Hypothalamus (tissue), 51 donors: ENCODE data around the gene KAZN.
A peak's percentile ranks its signal among the peaks of the same experiment; 100 is the strongest.

ENCODE experiments used
- DNase-seq, 51 donors: peaks; one replicate each; lab custom pipeline; 2025; lab: John Stamatoyannopoulos, UW

Gene KAZN

GRCh38 chr1:14842361-14842760 is 243.9 kb downstream of the KAZN start:
- DNase-seq, result no peak

GRCh38 chr1:14842891-14843290 is 244.4 kb downstream of the KAZN start:
- no peak for DNase-seq

- no peak for DNase-seq
These were observed 245.0 kb downstream of the KAZN start for GRCh38 chr1:14843525-14843924.

GRCh38 chr1:14844356-14844755 is 245.9 kb downstream of the KAZN start:
- no peak for DNase-seq

- no peak for DNase-seq
These were observed 246.6 kb downstream of the KAZN start for GRCh38 chr1:14844923-14845617.

GRCh38 chr1:14845851-14846250 is 247.4 kb downstream of the KAZN start:
- no peak for DNase-seq

- DNase-seq, result no peak
These were observed 248.2 kb downstream of the KAZN start for GRCh38 chr1:14846688-14847087.

- DNase-seq, result no peak
These were observed 249.7 kb downstream of the KAZN start for GRCh38 chr1:14848203-14848602.

GRCh38 chr1:14848625-14849024 is 250.1 kb downstream of the KAZN start:
- DNase-seq, result no peak

- no peak for DNase-seq
These were observed 250.6 kb downstream of the KAZN start for GRCh38 chr1:14849038-14849437.

GRCh38 chr1:14850563-14850962 is 252.1 kb downstream of the KAZN start:
- DNase-seq, result no peak

GRCh38 chr1:14851760-14852159 is 253.3 kb downstream of the KAZN start:
- no peak for DNase-seq

GRCh38 chr1:14852291-14852690 is 253.8 kb downstream of the KAZN start:
- no peak for DNase-seq

- no peak for DNase-seq
These were observed 255.0 kb downstream of the KAZN start for GRCh38 chr1:14853518-14853917.

- no peak for DNase-seq
These were observed 256.8 kb downstream of the KAZN start for GRCh38 chr1:14855268-14855667.

GRCh38 chr1:14855801-14856200 is 257.3 kb downstream of the KAZN start:
- DNase-seq, result no peak

- no peak for DNase-seq
These were observed 259.1 kb downstream of the KAZN start for GRCh38 chr1:14857436-14858195.

- DNase-seq, result no peak
These were observed 263.8 kb downstream of the KAZN start for GRCh38 chr1:14862114-14862771.

GRCh38 chr1:14865106-14865505 is 266.6 kb downstream of the KAZN start:
- DNase-seq, result no peak

- DNase-seq, result no peak
These were observed 268.6 kb downstream of the KAZN start for GRCh38 chr1:14866911-14867612.

- DNase-seq, result peak in 1 of 51 donors; percentile 27
These were observed 270.7 kb downstream of the KAZN start for GRCh38 chr1:14869187-14869586.
